SK-N-SH treated with all-trans-retinoic acid at 6 μM for 48 hours (cell line): ENCODE measurements around the gene SAMD4A.
A peak's percentile ranks its signal among the peaks of the same experiment; 100 is the strongest.

Experiments
- ATAC-seq: fragments of 200-7000 bp; cut with Tn5 transposase; 3 replicates; pipeline ENCODE4 v1.9.1; 2020; ENCODE audit warnings: mild to moderate bottlenecking, moderate library complexity
- ARNTL ChIP-seq: fragments of 450-650 bp; formaldehyde crosslinking; IDR thresholded peaks from 2 replicates; pipeline ENCODE4 v1.5.0; 2020; ENCODE audit warnings: low read depth, mild to moderate bottlenecking, moderate library complexity, borderline replicate concordance
- BACH2 ChIP-seq: fragments of 250-450 bp; sonication (Bioruptor Pico); IDR thresholded peaks from 2 replicates; pipeline ENCODE4 v1.9.0; 2021; ENCODE audit warnings: mild to moderate bottlenecking, borderline replicate concordance
- CSDC2 ChIP-seq: fragments of 250-450 bp; sonication (Bioruptor Pico); IDR thresholded peaks from 2 replicates; pipeline ENCODE4 v1.5.0; 2020; ENCODE audit warnings: mild to moderate bottlenecking, moderate library complexity
- CSRNP3 ChIP-seq: fragments of 250-450 bp; sonication (Bioruptor Pico); IDR thresholded peaks from 2 replicates; pipeline ENCODE4 v1.5.1; 2021; ENCODE audit warnings: mild to moderate bottlenecking, moderate library complexity
- ESRRG ChIP-seq: fragments of 250-450 bp; sonication (Bioruptor Pico); IDR thresholded peaks from 2 replicates; pipeline ENCODE4 v1.6.1; 2021; ENCODE audit warnings: mild to moderate bottlenecking
- GLIS3 ChIP-seq: fragments of 250-450 bp; sonication (Bioruptor Pico); IDR thresholded peaks from 2 replicates; pipeline ENCODE4 v1.5.0; 2020; ENCODE audit warnings: mild to moderate bottlenecking, moderate library complexity
- ISL1 ChIP-seq: fragments of 250-450 bp; sonication (Bioruptor Pico); IDR thresholded peaks from 2 replicates; pipeline ENCODE4 v2.1.2; 2022; ENCODE audit warnings: mild to moderate bottlenecking, moderate library complexity
- OSR1 ChIP-seq: fragments of 250-450 bp; sonication (Bioruptor Pico); IDR thresholded peaks from 2 replicates; pipeline ENCODE4 v1.8.0; 2022; ENCODE audit warnings: moderate library complexity, mild to moderate bottlenecking, inconsistent platforms
- PPARA ChIP-seq: fragments of 250-450 bp; sonication (Bioruptor Pico); IDR thresholded peaks from 2 replicates; pipeline ENCODE4 v1.5.0; 2020; ENCODE audit warnings: mild to moderate bottlenecking, borderline replicate concordance
- RARB ChIP-seq: fragments of 250-450 bp; sonication (Bioruptor Pico); IDR thresholded peaks from 2 replicates; pipeline ENCODE4 v1.8.0; 2021; ENCODE audit warnings: mild to moderate bottlenecking, moderate library complexity
- SNAI2 ChIP-seq: fragments of 250-450 bp; sonication (Bioruptor Pico); IDR thresholded peaks from 2 replicates; pipeline ENCODE4 v1.5.0; 2020; ENCODE audit warnings: mild to moderate bottlenecking, moderate library complexity
- TCF4 ChIP-seq: fragments of 250-450 bp; sonication (Bioruptor Pico); IDR thresholded peaks from 2 replicates; pipeline ENCODE4 v1.8.0; 2021; ENCODE audit warnings: mild to moderate bottlenecking, moderate library complexity, borderline replicate concordance
- TOX ChIP-seq: fragments of 250-450 bp; sonication (Bioruptor Pico); IDR thresholded peaks from 2 replicates; pipeline ENCODE4 v1.8.0; 2021; ENCODE audit warnings: mild to moderate bottlenecking, moderate library complexity, borderline replicate concordance
- ZC3H10 ChIP-seq: fragments of 250-450 bp; sonication (Bioruptor Pico); IDR thresholded peaks from 2 replicates; pipeline ENCODE4 v1.5.1; 2021; ENCODE audit warnings: mild to moderate bottlenecking, moderate library complexity
- ZFP3 ChIP-seq: fragments of 250-450 bp; sonication (Bioruptor Pico); IDR thresholded peaks from 2 replicates; pipeline ENCODE4 v1.5.0; 2020; ENCODE audit warnings: mild to moderate bottlenecking, moderate library complexity
- ZFP30 ChIP-seq: fragments of 450-650 bp; formaldehyde crosslinking; IDR thresholded peaks from 2 replicates; pipeline ENCODE4 v1.5.0; 2022; ENCODE audit warnings: mild to moderate bottlenecking, moderate library complexity
- ZNF565 ChIP-seq: fragments of 450-650 bp; formaldehyde crosslinking; conservative IDR thresholded peaks from 2 replicates; pipeline ENCODE4 v1.5.0; 2020; ENCODE audit warnings: low read depth, mild to moderate bottlenecking, moderate library complexity
- ZNF70 ChIP-seq: fragments of 450-650 bp; formaldehyde crosslinking; IDR thresholded peaks from 2 replicates; pipeline ENCODE4 v1.5.0; 2020; ENCODE audit warnings: mild to moderate bottlenecking, moderate library complexity
- ZNF8 ChIP-seq: fragments of 450-650 bp; formaldehyde crosslinking; IDR thresholded peaks from 2 replicates; pipeline ENCODE4 v1.5.0; 2020; ENCODE audit warnings: mild to moderate bottlenecking, moderate library complexity
- TF ChIP-seq, protein P1 (sequence below): fragments of 250-450 bp; sonication (Bioruptor Pico); IDR thresholded peaks from 2 replicates; pipeline ENCODE4 v1.5.1; 2020; ENCODE audit warnings: low read depth, mild to moderate bottlenecking, moderate library complexity
- TF ChIP-seq, protein P2 (sequence below): fragments of 250-450 bp; sonication (Bioruptor Pico); IDR thresholded peaks from 2 replicates; pipeline ENCODE4 v1.5.0; 2020; ENCODE audit warnings: mild to moderate bottlenecking, moderate library complexity

SAMD4A gene

GRCh38 chr14:54593860-54594259, 26.9 kb downstream of the SAMD4A start:
- TF ChIP-seq PPARA (CRISPR knock-in tag) (no peak), ESRRG (no peak), BACH2 (CRISPR knock-in tag) (no peak), RARB (no peak), OSR1 (CRISPR knock-in tag) (no peak), ISL1 (no peak), ZFP30 (no peak), ARNTL (CRISPR knock-in tag) (no peak), CSRNP3 (CRISPR knock-in tag) (no peak)
- ATAC-seq = peak; percentile 51

- no peak for ATAC-seq
- TF ChIP-seq, protein P1, sequence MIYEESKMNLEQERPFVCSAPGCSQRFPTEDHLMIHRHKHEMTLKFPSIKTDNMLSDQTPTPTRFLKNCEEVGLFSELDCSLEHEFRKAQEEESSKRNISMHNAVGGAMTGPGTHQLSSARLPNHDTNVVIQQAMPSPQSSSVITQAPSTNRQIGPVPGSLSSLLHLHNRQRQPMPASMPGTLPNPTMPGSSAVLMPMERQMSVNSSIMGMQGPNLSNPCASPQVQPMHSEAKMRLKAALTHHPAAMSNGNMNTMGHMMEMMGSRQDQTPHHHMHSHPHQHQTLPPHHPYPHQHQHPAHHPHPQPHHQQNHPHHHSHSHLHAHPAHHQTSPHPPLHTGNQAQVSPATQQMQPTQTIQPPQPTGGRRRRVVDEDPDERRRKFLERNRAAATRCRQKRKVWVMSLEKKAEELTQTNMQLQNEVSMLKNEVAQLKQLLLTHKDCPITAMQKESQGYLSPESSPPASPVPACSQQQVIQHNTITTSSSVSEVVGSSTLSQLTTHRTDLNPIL (CRISPR knock-in tag) = no peak
- TF ChIP-seq OSR1 (CRISPR knock-in tag) = no peak
- no peak for TF ChIP-seq ZNF8 (CRISPR knock-in tag)
- no peak for TF ChIP-seq SNAI2 (CRISPR knock-in tag)
- no peak for TF ChIP-seq GLIS3 (CRISPR knock-in tag)
- TF ChIP-seq, protein P2, sequence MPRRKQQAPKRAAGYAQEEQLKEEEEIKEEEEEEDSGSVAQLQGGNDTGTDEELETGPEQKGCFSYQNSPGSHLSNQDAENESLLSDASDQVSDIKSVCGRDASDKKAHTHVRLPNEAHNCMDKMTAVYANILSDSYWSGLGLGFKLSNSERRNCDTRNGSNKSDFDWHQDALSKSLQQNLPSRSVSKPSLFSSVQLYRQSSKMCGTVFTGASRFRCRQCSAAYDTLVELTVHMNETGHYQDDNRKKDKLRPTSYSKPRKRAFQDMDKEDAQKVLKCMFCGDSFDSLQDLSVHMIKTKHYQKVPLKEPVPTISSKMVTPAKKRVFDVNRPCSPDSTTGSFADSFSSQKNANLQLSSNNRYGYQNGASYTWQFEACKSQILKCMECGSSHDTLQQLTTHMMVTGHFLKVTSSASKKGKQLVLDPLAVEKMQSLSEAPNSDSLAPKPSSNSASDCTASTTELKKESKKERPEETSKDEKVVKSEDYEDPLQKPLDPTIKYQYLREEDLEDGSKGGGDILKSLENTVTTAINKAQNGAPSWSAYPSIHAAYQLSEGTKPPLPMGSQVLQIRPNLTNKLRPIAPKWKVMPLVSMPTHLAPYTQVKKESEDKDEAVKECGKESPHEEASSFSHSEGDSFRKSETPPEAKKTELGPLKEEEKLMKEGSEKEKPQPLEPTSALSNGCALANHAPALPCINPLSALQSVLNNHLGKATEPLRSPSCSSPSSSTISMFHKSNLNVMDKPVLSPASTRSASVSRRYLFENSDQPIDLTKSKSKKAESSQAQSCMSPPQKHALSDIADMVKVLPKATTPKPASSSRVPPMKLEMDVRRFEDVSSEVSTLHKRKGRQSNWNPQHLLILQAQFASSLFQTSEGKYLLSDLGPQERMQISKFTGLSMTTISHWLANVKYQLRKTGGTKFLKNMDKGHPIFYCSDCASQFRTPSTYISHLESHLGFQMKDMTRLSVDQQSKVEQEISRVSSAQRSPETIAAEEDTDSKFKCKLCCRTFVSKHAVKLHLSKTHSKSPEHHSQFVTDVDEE (CRISPR knock-in tag) = no peak
- no peak for TF ChIP-seq PPARA (CRISPR knock-in tag)
- TF ChIP-seq TCF4 (CRISPR knock-in tag) = no peak
- TF ChIP-seq ZNF70 = no peak
- no peak for TF ChIP-seq BACH2 (CRISPR knock-in tag)
- TF ChIP-seq TOX (CRISPR knock-in tag) = no peak
- TF ChIP-seq ZFP3 (CRISPR knock-in tag) = no peak
- no peak for TF ChIP-seq ESRRG
- no peak for TF ChIP-seq ZNF565 (CRISPR knock-in tag)
- no peak for TF ChIP-seq RARB
- no peak for TF ChIP-seq ARNTL (CRISPR knock-in tag)
These were observed 27.6 kb downstream of the SAMD4A start for GRCh38 chr14:54594537-54594936.

GRCh38 chr14:54597795-54598443, 31.0 kb downstream of the SAMD4A start:
- TF ChIP-seq ISL1 (no peak), SNAI2 (CRISPR knock-in tag) (no peak), ZC3H10 (CRISPR knock-in tag) (no peak), OSR1 (CRISPR knock-in tag) (no peak), ZFP30 (no peak), RARB (no peak), ZNF565 (CRISPR knock-in tag) (no peak), BACH2 (CRISPR knock-in tag) (no peak), ZFP3 (CRISPR knock-in tag) (no peak), CSRNP3 (CRISPR knock-in tag) (no peak), ZNF70 (no peak), TCF4 (CRISPR knock-in tag) (no peak), CSDC2 (CRISPR knock-in tag) (no peak)
- TF ChIP-seq, protein P1 (CRISPR knock-in tag) = no peak
- no peak for ATAC-seq
